Measurements from ENCODE around the gene ASTL. TPM values are rescaled to one million over a fixed set of nuclear protein-coding genes. Genes with fewer than 3 reads are reported as not detected.

ASTL gene
- total RNA-seq, 2 experiments from 2014 or later, result 0.49 TPM; not detected in 1

GRCh38 chr2:96156011-96156820 lies 17.9 kb upstream of the ASTL start:
- CTCF ChIA-PET (ENCODE audit: unreplicated experiment), result no interaction called here
- H3K9me3 ChIP-seq (ENCODE audit: low read length), result peaks cover 5% of the 10 kb centered on the region; the same call in 1 of the 2 replicates
- no peaks in the 10 kb centered on the region for H3K9me2 ChIP-seq (ENCODE audit: insufficient read depth, low read length)
- BruUV-seq (replicated peaks), result no TSS peak
- intact Hi-C loops (cut with micrococcal nuclease; ENCODE audit: unreplicated experiment), result no loop called here
- no peaks in the 10 kb centered on the region for H4K20me1 ChIP-seq (ENCODE audit: insufficient read depth, low read length)
- no peak overlapping the region for H3K4me3 ChIP-seq (ENCODE audit: low read depth, low read length, poor library complexity, severe bottlenecking)
- no peak for DNase-seq (ENCODE audit: low spot score)
- H3K4me1 ChIP-seq (ENCODE audit: insufficient read depth, low read length, poor library complexity, severe bottlenecking), result peaks cover 81% of the 10 kb centered on the region
- TF ChIP-seq EZH2phosphoT487 (IDR thresholded peaks at IDR 0.05; ENCODE audit: borderline replicate concordance, low read depth, low read length) (no peak), CTCF (conservative IDR thresholded peaks at IDR 0.05; ENCODE audit: low read length) (no peak)
- peak overlapping the region; percentile 35 for H3K27ac ChIP-seq (ENCODE audit: low read depth, low read length, poor library complexity, severe bottlenecking)
- no peaks in the 10 kb centered on the region for H3K79me2 ChIP-seq (ENCODE audit: insufficient read depth, low read depth, low read length)
- H2AFZ ChIP-seq (ENCODE audit: low read length), result peak overlapping the region; percentile 8; the same call in 1 of the 2 replicates
- POLR2A ChIA-PET, result interaction anchor here (0.7 to 1.8 kb wide), 4 partner anchors 7 to 10 kb away, joined by 3 to 6 read pairs (median 4); no protein-coding TSS in a partner anchor
- H3K4me2 ChIP-seq (ENCODE audit: low read length), result peak overlapping the region; percentile 53
- H3K36me3 ChIP-seq (ENCODE audit: insufficient read depth, low read length), result no peaks in the 10 kb centered on the region; the same call in 1 of the 2 replicates

- H3K27ac ChIP-seq (ENCODE audit: low read depth, low read length, poor library complexity, severe bottlenecking), result no peak overlapping the region
- intact Hi-C loops (cut with micrococcal nuclease; ENCODE audit: unreplicated experiment), result no loop called here
- no peak overlapping the region for H3K4me2 ChIP-seq (ENCODE audit: low read length)
- TF ChIP-seq EZH2phosphoT487 (IDR thresholded peaks at IDR 0.05; ENCODE audit: borderline replicate concordance, low read depth, low read length), result no peak
- no peak for TF ChIP-seq CTCF (conservative IDR thresholded peaks at IDR 0.05; ENCODE audit: low read length)
- ChIA-PET CTCF (ENCODE audit: unreplicated experiment) (no interaction called here), POLR2A (interaction anchor here (1.8 kb wide), 1 partner anchor 9 kb away, joined by 5 read pairs; no protein-coding TSS in a partner anchor)
- no peaks in the 10 kb centered on the region for H4K20me1 ChIP-seq (ENCODE audit: insufficient read depth, low read length)
- no peaks in the 10 kb centered on the region for H3K79me2 ChIP-seq (ENCODE audit: insufficient read depth, low read depth, low read length)
- no peak for DNase-seq (ENCODE audit: low spot score)
- no peaks in the 10 kb centered on the region for H3K9me3 ChIP-seq (ENCODE audit: low read length)
- H2AFZ ChIP-seq (ENCODE audit: low read length), result no peak overlapping the region
- peaks cover 92% of the 10 kb centered on the region for H3K4me1 ChIP-seq (ENCODE audit: insufficient read depth, low read length, poor library complexity, severe bottlenecking)
- no TSS peak for BruUV-seq (replicated peaks)
- no peaks in the 10 kb centered on the region for H3K9me2 ChIP-seq (ENCODE audit: insufficient read depth, low read length)
- H3K36me3 ChIP-seq (ENCODE audit: insufficient read depth, low read length), result no peaks in the 10 kb centered on the region
- no peak overlapping the region for H3K4me3 ChIP-seq (ENCODE audit: low read depth, low read length, poor library complexity, severe bottlenecking)
Observed at GRCh38 chr2:96154506-96155380, 16.4 kb upstream of the ASTL start.
